Skeletal muscle tissue (tissue), 4 donors: Measurements from ENCODE around the gene ARPC4. TPM values are rescaled to one million over a fixed set of nuclear protein-coding genes. Genes with fewer than 3 reads are reported as not detected.
A peak's percentile ranks its signal among the peaks of the same experiment; 100 is the strongest.
"Not testable (repeated sequence)": the region's sequence is repeated elsewhere in the genome, so short reads cannot be mapped to it uniquely, and the experiment has no call there.

Source experiments
- H3K27ac ChIP-seq: one replicate; pipeline ENCODE4 v1.7.0; 2013; ENCODE audit warnings: mild to moderate bottlenecking, low read depth, low read length, inconsistent platforms
- H3K27me3 ChIP-seq, 3 donors: one replicate each; pipeline ENCODE4 v1.7.0; 2013; ENCODE audit warnings: low read length in 3 of 3; ENCODE audit not compliant: control insufficient read depth in 3 of 3, insufficient read depth in 3 of 3
- H3K36me3 ChIP-seq, 3 donors: one replicate each; pipeline ENCODE4 v1.7.0; 2013; ENCODE audit warnings: low read length in 3 of 3; ENCODE audit not compliant: control insufficient read depth in 3 of 3, insufficient read depth in 3 of 3
- H3K4me1 ChIP-seq, 3 donors: one replicate each; pipeline ENCODE4 v1.7.0; 2013; ENCODE audit warnings: low read length in 3 of 3, mild to moderate bottlenecking in 3 of 3; ENCODE audit not compliant: control insufficient read depth in 3 of 3, insufficient read depth in 3 of 3
- H3K4me3 ChIP-seq, 3 donors: one replicate each; pipeline ENCODE4 v1.7.0; 2013; ENCODE audit warnings: low read length in 3 of 3
- H3K9ac ChIP-seq, 3 donors: one replicate each; pipeline ENCODE4 v1.7.0; 2013; ENCODE audit warnings: low read length in 3 of 3, mild to moderate bottlenecking in 3 of 3, moderate library complexity in 2 of 3, low read depth in 1 of 3
- H3K9me3 ChIP-seq, 3 donors: one replicate each; pipeline ENCODE4 v1.7.0; 2013; ENCODE audit warnings: low read length in 3 of 3; ENCODE audit not compliant: control insufficient read depth in 3 of 3
- total RNA-seq: library from RNA; depleted of rRNA; stranded (reverse); fragments of >200 nt; gene quantifications from one replicate; pipeline ENCODE4 v1.2.3, GENCODE V29; 2014
- donor health status: Osteomylitis.

The ARPC4 gene
- total RNA-seq, 1 donor from 2014 or later: 65.2 TPM

GRCh38 chr3:9769012-9769411, 23.9 kb upstream of the ARPC4 start:
- peaks cover 20 to 34% (median 30%) of the 10 kb centered on the region in 3 donors for H3K4me1 ChIP-seq
- peaks cover 0 to 7% (median 2%) of the 10 kb centered on the region in 3 donors for H3K36me3 ChIP-seq
- H3K4me3 ChIP-seq: peak overlapping the region; percentile 67 to 77 (median 72)
- no peaks in the 10 kb centered on the region for H3K9me3 ChIP-seq
- H3K9ac ChIP-seq: peak overlapping the region; percentile 35 to 78 (median 76)
- H3K27ac ChIP-seq: peak overlapping the region; percentile 79
- peaks cover 0 to 12% (median 4%) of the 10 kb centered on the region in 3 donors for H3K27me3 ChIP-seq

GRCh38 chr3:9769426-9770275, 23.2 kb upstream of the ARPC4 start, which contains the start of gene CAMK1:
Gene CAMK1, minus strand, starts transcription at chr3:9769947. Its CDS starts 2,198 bp downstream, at chr3:9767749.
- peaks cover 0 to 12% (median 4%) of the 10 kb centered on the region in 3 donors for H3K27me3 ChIP-seq
- peak within 1 kb of the TSS; percentile 35 to 78 (median 76) for H3K9ac ChIP-seq
- H3K36me3 ChIP-seq: peaks cover 0 to 6% (median 2%) of the 10 kb centered on the region in 3 donors
- peak within 1 kb of the TSS; percentile 67 to 77 (median 72) for H3K4me3 ChIP-seq
- peak within 1 kb of the TSS; percentile 79 for H3K27ac ChIP-seq
- H3K4me1 ChIP-seq: peaks cover 20 to 34% (median 30%) of the 10 kb centered on the region in 3 donors
- H3K9me3 ChIP-seq: no peaks in the 10 kb centered on the region

GRCh38 chr3:9770276-9770812, 22.5 kb upstream of the ARPC4 start:
- Histone ChIP-seq H3K36me3 (peaks cover 0 to 5% (median 2%) of the 10 kb centered on the region in 3 donors), H3K4me3 (peak overlapping the region; percentile 67 to 77 (median 72)), H3K9ac (peak overlapping the region; percentile 35 to 78 (median 76)), H3K9me3 (no peaks in the 10 kb centered on the region), H3K27ac (peak overlapping the region; percentile 79), H3K4me1 (peaks cover 20 to 34% (median 30%) of the 10 kb centered on the region in 3 donors), H3K27me3 (peaks cover 0 to 12% (median 4%) of the 10 kb centered on the region in 3 donors)

GRCh38 chr3:9771007-9771406, 21.9 kb upstream of the ARPC4 start:
- not testable (repeated sequence) for H3K9ac ChIP-seq, H3K9me3 ChIP-seq, H3K36me3 ChIP-seq, H3K27ac ChIP-seq, H3K4me3 ChIP-seq
- peaks cover 20 to 34% (median 30%) of the 10 kb centered on the region in 3 donors for H3K4me1 ChIP-seq
- peaks cover 0 to 12% (median 4%) of the 10 kb centered on the region in 3 donors for H3K27me3 ChIP-seq

GRCh38 chr3:9776896-9777693, 15.8 kb upstream of the ARPC4 start:
- H3K4me1 ChIP-seq: peaks cover 3 to 13% (median 5%) of the 10 kb centered on the region in 3 donors
- no peak overlapping the region for H3K27ac ChIP-seq
- peaks cover 13 to 20% (median 19%) of the 10 kb centered on the region in 3 donors for H3K36me3 ChIP-seq

GRCh38 chr3:9777694-9778021, 15.2 kb upstream of the ARPC4 start:
- Histone ChIP-seq H3K27me3 (no peaks in the 10 kb centered on the region), H3K27ac (no peak overlapping the region), H3K9ac (no peak overlapping the region), H3K36me3 (peaks cover 16 to 24% (median 21%) of the 10 kb centered on the region in 3 donors), H3K4me1 (peaks cover 3 to 13% (median 5%) of the 10 kb centered on the region in 3 donors), H3K4me3 (no peak overlapping the region), H3K9me3 (no peaks in the 10 kb centered on the region)

More at GRCh38 chr3:9776896-9777693, 15.8 kb upstream of the ARPC4 start:
- H3K4me3 ChIP-seq: no peak overlapping the region
- H3K27me3 ChIP-seq: no peaks in the 10 kb centered on the region
- no peaks in the 10 kb centered on the region for H3K9me3 ChIP-seq
- H3K9ac ChIP-seq: no peak overlapping the region

- no peaks in the 10 kb centered on the region for H3K9me3 ChIP-seq
- H3K4me3 ChIP-seq: no peak overlapping the region
- no peaks in the 10 kb centered on the region for H3K27me3 ChIP-seq
- peaks cover 16 to 28% (median 24%) of the 10 kb centered on the region in 3 donors for H3K36me3 ChIP-seq
- peaks cover 3 to 13% (median 5%) of the 10 kb centered on the region in 3 donors for H3K4me1 ChIP-seq
- no peak overlapping the region for H3K9ac ChIP-seq
- H3K27ac ChIP-seq: no peak overlapping the region
Observed at GRCh38 chr3:9778143-9779074, 14.5 kb upstream of the ARPC4 start.

- Histone ChIP-seq H3K27me3 (no peaks in the 10 kb centered on the region), H3K9me3 (no peaks in the 10 kb centered on the region), H3K27ac (no peak overlapping the region), H3K36me3 (peaks cover 22 to 33% (median 28%) of the 10 kb centered on the region in 3 donors), H3K4me1 (peaks cover 3 to 13% (median 5%) of the 10 kb centered on the region in 3 donors), H3K9ac (no peak overlapping the region), H3K4me3 (no peak overlapping the region)
Observed at GRCh38 chr3:9779075-9779593, 13.7 kb upstream of the ARPC4 start.
